HepG2 (cell line): ENCODE data around the gene ETHE1. TPM values are rescaled to one million over a fixed set of nuclear protein-coding genes. Genes with fewer than 3 reads are reported as not detected.

Experiments
- ARHGAP35 ChIP-seq: sonication (generic); formaldehyde crosslinking; IDR thresholded peaks from 2 replicates; pipeline ENCODE4 v1.9.0; 2022; ENCODE audit warnings: mild to moderate bottlenecking, inconsistent platforms, moderate library complexity, missing genetic modification reagents, borderline replicate concordance
- CENPT ChIP-seq: sonication (generic); formaldehyde crosslinking; IDR thresholded peaks from 2 replicates; pipeline ENCODE4 v1.8.0; 2022; ENCODE audit warnings: low read depth, mild to moderate bottlenecking, moderate library complexity, missing genetic modification reagents
- DR1 ChIP-seq: sonication (generic); formaldehyde crosslinking; IDR thresholded peaks from 2 replicates; pipeline ENCODE4 v1.8.0; 2021; ENCODE audit warnings: mild to moderate bottlenecking, missing genetic modification reagents, inconsistent platforms
- EHMT2 ChIP-seq: fragments of 200-600 bp; sonication (generic); IDR thresholded peaks from 2 replicates; pipeline ENCODE4 v1.7.0; 2017; ENCODE audit warnings: antibody characterized with exemption, low read depth, low read length, borderline replicate concordance
- NFYB ChIP-seq: sonication (generic); formaldehyde crosslinking; IDR thresholded peaks from 2 replicates; pipeline ENCODE4 v1.4.0; 2020; ENCODE audit warnings: missing genetic modification reagents
- ONECUT2 ChIP-seq: sonication (generic); formaldehyde crosslinking; IDR thresholded peaks from 2 replicates; pipeline ENCODE4 v1.4.0; 2020; ENCODE audit warnings: missing genetic modification reagents
- PHF20 ChIP-seq: sonication (generic); formaldehyde crosslinking; IDR thresholded peaks from 2 replicates; pipeline ENCODE4 v1.5.0; 2020; ENCODE audit warnings: mild to moderate bottlenecking, missing genetic modification reagents
- PHF8 ChIP-seq: sonication (generic); formaldehyde crosslinking; IDR thresholded peaks from 2 replicates; pipeline ENCODE4 v1.5.0; 2020; ENCODE audit warnings: missing genetic modification reagents
- RBFOX2 ChIP-seq: fragments of 200-400 bp; formaldehyde crosslinking; IDR thresholded peaks from 2 replicates; pipeline ENCODE4 v1.6.1; 2017; ENCODE audit warnings: low read depth, mild to moderate bottlenecking, low read length
- SMARCE1 ChIP-seq: fragments of 450-650 bp; IDR thresholded peaks from 2 replicates; pipeline ENCODE4 v1.6.1; 2017; ENCODE audit warnings: borderline replicate concordance
- SOX6 ChIP-seq, 2 experiments: fragments of 450-650 bp in 1 of 2; sonication (generic) in 1 of 2; formaldehyde crosslinking in 1 of 2; IDR thresholded peaks; 2 replicates each; pipeline versions ENCODE4 v1.4.0 to v1.6.1; 2017 to 2020; ENCODE audit warnings: antibody characterized with exemption in 1 of 2, mild to moderate bottlenecking in 1 of 2, missing genetic modification reagents in 1 of 2
- TBP ChIP-seq: sonication (generic); formaldehyde crosslinking; IDR thresholded peaks from 2 replicates; pipeline ENCODE4 v1.5.0; 2020; ENCODE audit warnings: missing genetic modification reagents
- TFDP1 ChIP-seq: IDR thresholded peaks from 2 replicates; pipeline ENCODE4 v1.6.1; 2016; ENCODE audit warnings: missing compliant biosample characterization, missing genetic modification reagents, borderline replicate concordance
- TGIF2 ChIP-seq: IDR thresholded peaks from 2 replicates; pipeline ENCODE4 v1.6.1; 2016; ENCODE audit warnings: control low read depth, missing compliant biosample characterization
- THAP11 ChIP-seq: IDR thresholded peaks from 2 replicates; pipeline ENCODE4 v1.6.1; 2016; ENCODE audit warnings: missing biosample characterization, missing genetic modification reagents
- YEATS4 ChIP-seq: sonication (generic); formaldehyde crosslinking; IDR thresholded peaks from 2 replicates; pipeline ENCODE4 v1.4.0; 2020; ENCODE audit warnings: missing genetic modification reagents, borderline replicate concordance
- ZEB1 ChIP-seq: IDR thresholded peaks from 2 replicates; pipeline ENCODE4 v1.6.1; 2012; ENCODE audit warnings: mild to moderate bottlenecking, low read depth, inconsistent platforms; ENCODE audit not compliant: insufficient replicate concordance
- ZFY ChIP-seq: sonication (generic); formaldehyde crosslinking; IDR thresholded peaks from 2 replicates; pipeline ENCODE4 v1.4.0; 2020; ENCODE audit warnings: missing genetic modification reagents
- ZNF296 ChIP-seq: sonication (generic); formaldehyde crosslinking; conservative IDR thresholded peaks from 2 replicates; pipeline ENCODE4 v1.5.0; 2020; ENCODE audit warnings: mild to moderate bottlenecking, missing genetic modification reagents
- ZNF318 ChIP-seq: sonication (generic); formaldehyde crosslinking; IDR thresholded peaks from 2 replicates; pipeline ENCODE4 v1.4.0; 2020; ENCODE audit warnings: mild to moderate bottlenecking, missing genetic modification reagents
- ZNF451 ChIP-seq: sonication (generic); formaldehyde crosslinking; IDR thresholded peaks from 2 replicates; pipeline ENCODE4 v1.5.0; 2020; ENCODE audit warnings: mild to moderate bottlenecking, missing genetic modification reagents
- ZNF891 ChIP-seq: sonication (generic); formaldehyde crosslinking; IDR thresholded peaks from 2 replicates; pipeline ENCODE4 v1.5.0; 2020; ENCODE audit warnings: mild to moderate bottlenecking, missing genetic modification reagents
- polyA plus RNA-seq, 8 experiments: library from polyadenylated mRNA; depleted of rRNA in 3 of 8; stranded (reverse) in 7 of 8; unstranded in 1 of 8; fragments of >200 nt; fragmentation: Illumina TruSeq in 4 of 8; extraction: Trizol in 4 of 8; gene quantifications; 2 replicates each; pipeline versions ENCODE4 v1.2.1 to v1.2.3, GENCODE V29; 2011 to 2016; ENCODE audit warnings: low read depth in 4 of 8, missing spikeins in 1 of 8, mixed read lengths in 1 of 8; ENCODE audit not compliant: insufficient read depth in 1 of 8
- total RNA-seq, 5 experiments: library from RNA; depleted of rRNA; stranded (reverse); fragments of >200 nt; fragmentation: Illumina TruSeq; extraction: Trizol; gene quantifications; 2 replicates each; pipeline ENCODE4 v1.2.3, GENCODE V29; 2016; ENCODE audit warnings: low read depth in 1 of 5

Gene ETHE1
- total and polyA plus RNA-seq, 2 of the 13 experiments (the other 11 are each of a cell fraction or from before 2014, with no cell fraction given): 32.5 to 58.4 TPM

DNA sequence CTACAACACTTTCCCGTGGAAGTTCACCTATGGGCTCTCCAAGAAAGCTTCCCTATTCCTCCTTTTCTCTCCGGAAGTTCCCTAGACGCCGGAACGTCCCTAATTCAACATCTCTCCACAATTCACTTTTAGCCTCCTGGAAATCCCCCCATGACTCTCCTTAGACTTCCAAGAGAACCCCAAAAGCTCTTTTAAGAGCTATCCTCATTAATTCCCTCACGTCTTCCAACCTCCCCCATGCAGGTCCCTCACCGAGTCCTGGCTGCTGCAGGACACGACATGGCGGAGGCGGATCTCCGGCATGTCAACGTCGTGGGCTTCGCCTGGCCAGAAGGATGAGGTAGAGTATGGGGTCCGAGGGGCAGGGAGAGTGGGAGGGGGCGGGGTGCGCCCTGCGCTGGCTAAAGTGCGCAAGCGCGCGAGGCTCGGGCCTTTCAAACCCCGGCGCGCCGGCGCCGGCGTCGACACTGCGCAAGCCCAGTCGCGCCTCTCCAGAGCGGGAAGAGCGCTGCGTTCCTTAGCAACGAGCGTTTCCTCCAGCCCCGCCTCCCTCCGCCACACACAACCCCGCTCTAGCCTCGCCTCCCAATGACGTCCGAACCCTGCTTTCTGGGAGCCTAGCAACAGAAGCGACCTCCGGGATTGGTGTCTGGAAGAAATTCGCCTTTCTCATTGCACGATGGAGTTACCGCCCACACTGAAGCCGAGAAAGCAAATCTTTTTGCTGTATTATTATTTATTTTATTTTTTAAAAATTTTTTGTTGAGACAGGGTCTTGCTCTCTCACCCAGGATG is 48.4 kb upstream of the ETHE1 start, which contains the start of the genes PINLYP and XRCC1 (continued):
- no peak for TF ChIP-seq ZNF451 (CRISPR knock-in tag)
- TF ChIP-seq ARHGAP35 (CRISPR knock-in tag): no peak
- TF ChIP-seq TFDP1 (CRISPR knock-in tag): peak; percentile 88
- no peak for TF ChIP-seq ZEB1
- TF ChIP-seq SOX6 (IDR thresholded peaks at IDR 0.05): no peak
- no peak for TF ChIP-seq SOX6 (CRISPR knock-in tag; IDR thresholded peaks at IDR 0.05)
- peak; percentile 63 for TF ChIP-seq PHF8 (CRISPR knock-in tag)
- no peak for TF ChIP-seq CENPT (CRISPR knock-in tag)
- peak; percentile 86 for TF ChIP-seq THAP11 (CRISPR knock-in tag)
- peak; percentile 50; the same call in 1 of the 2 replicates for TF ChIP-seq ZFY
- TF ChIP-seq YEATS4 (CRISPR knock-in tag): peak; percentile 70; the same call in 1 of the 2 replicates
- TF ChIP-seq NFYB: peak; percentile 62
- no peak for TF ChIP-seq ZNF891 (CRISPR knock-in tag)
- TF ChIP-seq RBFOX2: peak; percentile 56
- no peak for TF ChIP-seq EHMT2
- TF ChIP-seq ZNF318 (CRISPR knock-in tag): no peak
- TF ChIP-seq ZNF296 (CRISPR knock-in tag): no peak
- no peak for TF ChIP-seq ONECUT2 (CRISPR knock-in tag)
- TF ChIP-seq TGIF2 (CRISPR knock-in tag): no peak
- TF ChIP-seq PHF20: peak; percentile 79
- no peak for TF ChIP-seq SMARCE1
- TF ChIP-seq DR1 (CRISPR knock-in tag): peak; percentile 20; the same call in 1 of the 2 replicates
- no peak for TF ChIP-seq TBP
